SK-N-MC (cell line): ENCODE data around the gene PC.

Source experiments
- EZH2 ChIP-seq: fragments of 200-600 bp; sonication (generic); IDR thresholded peaks from one replicate; pipeline ENCODE4 v1.6.1; 2017; ENCODE audit warnings: antibody characterized with exemption
- FOXP2 ChIP-seq: optimal IDR thresholded peaks from 2 replicates; pipeline ENCODE3; 2011; ENCODE audit warnings: mild to moderate bottlenecking, moderate library complexity; ENCODE audit not compliant: insufficient read depth; ENCODE audit errors: extremely low read length, control extremely low read depth
- POLR2AphosphoS5 ChIP-seq: IDR thresholded peaks from 2 replicates; pipeline ENCODE4 v1.6.1; 2012; ENCODE audit warnings: mild to moderate bottlenecking, low read depth, low read length, borderline replicate concordance

DNA sequence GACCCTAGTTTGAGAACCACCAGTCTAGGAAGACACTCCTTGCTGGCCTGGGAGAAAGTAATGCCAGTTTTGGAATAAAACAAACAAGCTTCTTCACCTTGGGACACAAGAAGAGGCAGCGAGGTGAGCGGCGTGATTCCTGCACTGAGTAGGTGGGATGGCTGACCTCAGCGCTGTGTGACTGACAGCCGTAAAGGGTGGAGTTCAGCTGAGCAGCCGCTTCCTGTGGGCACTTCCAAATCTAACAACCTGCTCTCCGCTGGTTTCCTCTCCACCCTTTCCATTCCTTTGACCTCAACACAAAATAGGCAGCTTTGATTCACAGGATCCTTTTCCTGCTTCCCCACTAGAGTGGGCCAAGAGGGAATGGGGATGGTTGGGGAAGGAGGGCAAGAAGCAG lies 45.8 kb downstream of the PC start:
- TF ChIP-seq POLR2AphosphoS5 (no peak), EZH2 (no peak), FOXP2 (no peak)
